Muscle layer of colon (tissue), 2 donors: ENCODE measurements around the gene RSPO3.

ENCODE experiments used
- H3K27ac ChIP-seq: one replicate; pipeline ENCODE4 v1.7.0; 2013; ENCODE audit warnings: low read depth, mild to moderate bottlenecking, low read length, moderate library complexity
- H3K27me3 ChIP-seq, 2 donors: one replicate each; pipeline ENCODE4 v1.7.0; 2013; ENCODE audit warnings: low read length in 2 of 2, mild to moderate bottlenecking in 2 of 2; ENCODE audit not compliant: insufficient read depth in 2 of 2, control insufficient read depth in 1 of 2
- H3K36me3 ChIP-seq: one replicate; pipeline ENCODE4 v1.7.0; 2013; ENCODE audit warnings: mild to moderate bottlenecking, low read length; ENCODE audit not compliant: insufficient read depth
- H3K4me1 ChIP-seq: one replicate; pipeline ENCODE4 v1.7.0; 2013; ENCODE audit warnings: mild to moderate bottlenecking, low read length; ENCODE audit not compliant: insufficient read depth
- H3K4me3 ChIP-seq, 2 donors: one replicate each; pipeline ENCODE4 v1.7.0; 2013; ENCODE audit warnings: low read length in 2 of 2, low read depth in 1 of 2, mild to moderate bottlenecking in 1 of 2, moderate library complexity in 1 of 2
- H3K9ac ChIP-seq: one replicate; pipeline ENCODE4 v1.7.0; 2013; ENCODE audit warnings: low read length
- H3K9me3 ChIP-seq: one replicate; pipeline ENCODE4 v1.7.0; 2013; ENCODE audit warnings: mild to moderate bottlenecking, low read length
- donor health status: abdominal sarcoma.
- donor health status: Adenocarcinoma of cecum.

RSPO3 gene

GRCh38 chr6:127164036-127164435, 45.6 kb downstream of the RSPO3 start:
- Histone ChIP-seq H3K9me3 (no peaks in the 10 kb centered on the region), H3K4me3 (no peak overlapping the region), H3K27me3 (no peaks in the 10 kb centered on the region), H3K36me3 (no peaks in the 10 kb centered on the region), H3K4me1 (no peaks in the 10 kb centered on the region), H3K9ac (no peak overlapping the region), H3K27ac (no peak overlapping the region)

- H3K27me3 ChIP-seq, result no peaks in the 10 kb centered on the region
- H3K36me3 ChIP-seq, result no peaks in the 10 kb centered on the region
- no peaks in the 10 kb centered on the region for H3K4me1 ChIP-seq
- H3K27ac ChIP-seq, result no peak overlapping the region
- no peaks in the 10 kb centered on the region for H3K9me3 ChIP-seq
- H3K4me3 ChIP-seq, result no peak overlapping the region
- H3K9ac ChIP-seq, result no peak overlapping the region
Measured at GRCh38 chr6:127164565-127164964, 46.1 kb downstream of the RSPO3 start.

- H3K27me3 ChIP-seq, result no peaks in the 10 kb centered on the region
- no peak overlapping the region for H3K4me3 ChIP-seq
- no peak overlapping the region for H3K27ac ChIP-seq
- no peak overlapping the region for H3K9ac ChIP-seq
- no peaks in the 10 kb centered on the region for H3K36me3 ChIP-seq
- H3K4me1 ChIP-seq, result no peaks in the 10 kb centered on the region
- no peaks in the 10 kb centered on the region for H3K9me3 ChIP-seq
Measured at GRCh38 chr6:127173156-127173940, 54.9 kb downstream of the RSPO3 start.

- Histone ChIP-seq H3K27ac (no peak overlapping the region), H3K4me1 (no peaks in the 10 kb centered on the region), H3K4me3 (no peak overlapping the region), H3K9ac (no peak overlapping the region), H3K9me3 (no peaks in the 10 kb centered on the region), H3K36me3 (no peaks in the 10 kb centered on the region), H3K27me3 (no peaks in the 10 kb centered on the region)
Measured at GRCh38 chr6:127176146-127176545, 57.7 kb downstream of the RSPO3 start.

GRCh38 chr6:127177030-127177922, 58.8 kb downstream of the RSPO3 start:
- no peak overlapping the region for H3K27ac ChIP-seq
- H3K36me3 ChIP-seq, result no peaks in the 10 kb centered on the region
- H3K9ac ChIP-seq, result no peak overlapping the region
- H3K4me3 ChIP-seq, result no peak overlapping the region
- no peaks in the 10 kb centered on the region for H3K4me1 ChIP-seq
- no peaks in the 10 kb centered on the region for H3K9me3 ChIP-seq
- H3K27me3 ChIP-seq, result no peaks in the 10 kb centered on the region

DNA sequence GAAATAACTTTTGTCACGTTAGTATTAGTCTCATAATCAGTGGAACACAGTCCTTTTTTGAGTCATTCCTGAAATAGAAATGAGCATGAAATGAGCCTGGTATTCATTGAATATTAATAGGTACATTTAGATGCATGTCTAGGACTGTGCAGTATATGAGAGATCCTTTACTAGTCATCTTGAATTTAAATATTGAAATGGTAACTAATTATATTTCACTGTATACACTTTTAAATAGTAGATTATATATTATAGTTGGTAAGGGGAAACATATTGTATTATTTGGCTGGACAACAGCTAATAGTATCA, 59.4 kb downstream of the RSPO3 start:
- Histone ChIP-seq H3K27ac (no peak overlapping the region), H3K9ac (no peak overlapping the region), H3K4me3 (no peak overlapping the region), H3K9me3 (no peaks in the 10 kb centered on the region), H3K36me3 (no peaks in the 10 kb centered on the region), H3K4me1 (no peaks in the 10 kb centered on the region), H3K27me3 (no peaks in the 10 kb centered on the region)

DNA sequence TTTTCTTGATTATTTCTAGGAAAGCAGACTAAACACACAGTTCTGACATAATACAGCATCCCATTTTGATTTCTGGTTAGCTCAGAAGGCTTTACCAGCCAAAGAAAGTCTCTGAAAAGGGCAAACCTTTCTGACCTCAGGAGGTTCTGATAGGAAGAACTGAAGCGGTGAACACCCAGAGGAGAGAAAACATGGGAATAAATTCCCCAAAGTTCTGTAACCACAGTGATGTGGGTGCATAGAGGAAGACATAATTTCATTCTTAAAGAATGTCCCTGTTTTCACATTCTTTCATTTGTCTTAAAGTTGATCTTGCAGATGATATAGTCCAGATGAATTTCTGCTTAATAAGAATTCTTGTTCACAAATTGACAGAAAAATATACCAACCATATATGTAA, 60.3 kb downstream of the RSPO3 start:
- Histone ChIP-seq H3K36me3 (no peaks in the 10 kb centered on the region), H3K4me3 (no peak overlapping the region), H3K27me3 (no peaks in the 10 kb centered on the region), H3K9ac (no peak overlapping the region), H3K4me1 (no peaks in the 10 kb centered on the region), H3K9me3 (no peaks in the 10 kb centered on the region), H3K27ac (no peak overlapping the region)

DNA sequence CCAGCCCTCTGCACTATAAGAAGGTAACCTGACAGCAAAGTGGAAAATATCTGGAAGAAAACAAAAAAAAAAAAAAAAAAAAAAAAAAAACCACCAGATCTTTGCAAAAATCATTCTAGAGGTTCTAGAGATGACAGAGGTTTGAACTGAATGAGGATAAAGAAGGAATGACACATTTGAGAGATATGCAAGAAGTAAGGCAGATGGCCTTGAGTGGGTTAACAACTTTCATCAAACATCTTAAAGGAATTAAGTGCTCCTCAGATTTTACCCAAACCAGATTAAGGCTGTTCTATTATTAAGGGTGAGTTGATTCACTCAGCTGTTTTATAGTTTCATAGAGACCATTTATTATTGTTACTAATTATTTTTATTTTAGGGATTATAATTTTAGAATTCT, 62.0 kb downstream of the RSPO3 start:
- Histone ChIP-seq H3K9ac (no peak overlapping the region), H3K36me3 (no peaks in the 10 kb centered on the region)

GRCh38 chr6:127182501-127182900, 64.0 kb downstream of the RSPO3 start:
- no peak overlapping the region for H3K4me3 ChIP-seq
- H3K27me3 ChIP-seq, result no peaks in the 10 kb centered on the region
- H3K27ac ChIP-seq, result no peak overlapping the region
- no peaks in the 10 kb centered on the region for H3K36me3 ChIP-seq
- H3K4me1 ChIP-seq, result no peaks in the 10 kb centered on the region
- no peaks in the 10 kb centered on the region for H3K9me3 ChIP-seq
- H3K9ac ChIP-seq, result no peak overlapping the region

More for the DNA sequence above, 62.0 kb downstream of the RSPO3 start:
- no peak overlapping the region for H3K27ac ChIP-seq
- no peaks in the 10 kb centered on the region for H3K27me3 ChIP-seq
- no peak overlapping the region for H3K4me3 ChIP-seq
- H3K9me3 ChIP-seq, result no peaks in the 10 kb centered on the region
- H3K4me1 ChIP-seq, result no peaks in the 10 kb centered on the region

DNA sequence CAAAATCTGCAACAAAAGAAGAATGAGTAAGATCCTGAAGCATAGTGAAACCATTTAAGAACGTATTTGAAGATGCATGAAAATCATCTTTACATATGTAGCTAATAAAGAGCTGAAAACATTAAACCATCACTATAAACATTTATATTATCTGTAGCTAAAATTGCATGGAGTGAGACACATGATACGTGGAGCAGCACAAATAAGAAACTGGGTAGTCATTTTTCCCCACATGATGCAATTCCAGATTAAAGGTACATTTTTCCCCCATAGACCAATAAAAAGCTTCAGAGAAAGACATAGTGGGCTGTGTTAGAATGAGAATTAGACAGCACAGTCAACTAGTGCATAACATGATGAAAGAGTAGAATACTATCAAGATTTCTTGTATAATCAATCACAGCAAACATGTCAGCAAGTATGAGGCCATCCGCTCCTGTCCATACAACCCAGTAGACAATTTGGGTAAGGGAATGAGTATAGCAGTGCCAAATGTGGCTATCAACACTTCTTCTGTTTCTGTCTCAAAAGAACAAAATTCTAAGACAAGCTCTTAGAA, 67.0 kb downstream of the RSPO3 start:
- H3K27me3 ChIP-seq, result no peaks in the 10 kb centered on the region
- H3K4me1 ChIP-seq, result no peaks in the 10 kb centered on the region
- H3K27ac ChIP-seq, result no peak overlapping the region

GRCh38 chr6:127186889-127187288, 68.4 kb downstream of the RSPO3 start:
- Histone ChIP-seq H3K9me3 (no peaks in the 10 kb centered on the region), H3K4me3 (no peak overlapping the region), H3K36me3 (no peaks in the 10 kb centered on the region), H3K9ac (no peak overlapping the region), H3K27me3 (no peaks in the 10 kb centered on the region), H3K27ac (no peak overlapping the region), H3K4me1 (no peaks in the 10 kb centered on the region)

More for the DNA sequence above, 67.0 kb downstream of the RSPO3 start:
- Histone ChIP-seq H3K9me3 (no peaks in the 10 kb centered on the region), H3K9ac (no peak overlapping the region), H3K4me3 (no peak overlapping the region), H3K36me3 (no peaks in the 10 kb centered on the region)
